Mesothelial cell of epicardium (in vitro differentiated cells): Measurements from ENCODE around the gene RTL1. TPM values are rescaled to one million over a fixed set of nuclear protein-coding genes. Genes with fewer than 3 reads are reported as not detected.

ENCODE experiments used
- DNase-seq, 2 experiments: peaks; one replicate each; pipeline ENCODE4 v3.0.0; 2021; ENCODE audit warnings: low spot score in 2 of 2; ENCODE audit not compliant: unreplicated experiment in 2 of 2
- H3K27ac Mint-ChIP-seq: 2 replicates; pipeline ENCODE4 v1.8.0; 2021; ENCODE audit warnings: mixed read lengths
- H3K27me3 Mint-ChIP-seq: 2 replicates; pipeline ENCODE4 v1.8.0; 2021; ENCODE audit warnings: low read depth, mixed read lengths
- H3K36me3 Mint-ChIP-seq: 2 replicates; pipeline ENCODE4 v1.8.0; 2021; ENCODE audit warnings: mixed read lengths
- H3K4me1 Mint-ChIP-seq: 2 replicates; pipeline ENCODE4 v1.8.0; 2021; ENCODE audit warnings: mixed read lengths
- H3K4me3 Mint-ChIP-seq: 2 replicates; pipeline ENCODE4 v1.8.0; 2021; ENCODE audit warnings: mild to moderate bottlenecking, moderate library complexity, mixed read lengths
- H3K9me3 Mint-ChIP-seq: 2 replicates; pipeline ENCODE4 v1.8.0; 2021; ENCODE audit warnings: mixed read lengths
- CTCF ChIP-seq: fragments of 200-600 bp; sonication (generic); IDR thresholded peaks from one replicate; pipeline ENCODE4 v1.5.0; 2021; ENCODE audit warnings: antibody characterized with exemption; ENCODE audit not compliant: unreplicated experiment
- total RNA-seq: library from RNA; stranded (reverse); gene quantifications from 3 replicates; pipeline ENCODE4 v1.2.1, GENCODE V29; 2021

RTL1 gene
- total RNA-seq, 1 donor from 2014 or later: 9.3 TPM

DNA sequence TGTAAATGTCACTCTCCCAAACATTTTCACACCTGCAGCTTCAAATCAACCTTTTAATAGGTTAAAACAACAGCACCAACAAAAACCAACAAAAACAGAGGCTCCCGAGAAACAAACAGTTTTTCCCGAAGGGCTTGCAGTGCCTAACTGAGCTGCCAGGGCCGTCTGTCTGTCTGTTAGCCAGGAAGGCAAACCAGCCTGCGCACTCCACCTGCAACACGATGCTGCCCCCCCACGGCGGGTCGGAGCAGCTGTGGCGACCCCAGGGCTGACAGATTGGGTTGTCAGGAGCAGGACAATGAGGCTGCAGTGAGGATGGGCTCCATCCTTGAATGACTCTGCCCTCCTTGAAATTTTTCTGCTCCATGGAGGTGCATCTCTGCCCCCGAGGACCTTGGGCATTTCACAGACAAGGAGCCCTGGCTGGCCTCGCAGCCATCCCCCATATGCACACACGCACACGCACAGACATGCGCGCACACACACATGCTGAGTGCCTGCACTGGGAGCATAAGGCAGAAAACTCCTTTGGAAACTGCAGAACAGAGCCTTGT, 2.6 kb downstream of the RTL1 start:
- Mint-ChIP-seq H3K4me1 (peaks cover 64% of the 10 kb centered on the region), H3K9me3 (no peaks in the 10 kb centered on the region), H3K27ac (no peak overlapping the region), H3K27me3 (peaks cover 64% of the 10 kb centered on the region), H3K4me3 (peak overlapping the region; percentile 40), H3K36me3 (no peaks in the 10 kb centered on the region)
- peak; percentile 11 for TF ChIP-seq CTCF
- peak in 1 of 2 experiments; percentile 64 for DNase-seq

DNA sequence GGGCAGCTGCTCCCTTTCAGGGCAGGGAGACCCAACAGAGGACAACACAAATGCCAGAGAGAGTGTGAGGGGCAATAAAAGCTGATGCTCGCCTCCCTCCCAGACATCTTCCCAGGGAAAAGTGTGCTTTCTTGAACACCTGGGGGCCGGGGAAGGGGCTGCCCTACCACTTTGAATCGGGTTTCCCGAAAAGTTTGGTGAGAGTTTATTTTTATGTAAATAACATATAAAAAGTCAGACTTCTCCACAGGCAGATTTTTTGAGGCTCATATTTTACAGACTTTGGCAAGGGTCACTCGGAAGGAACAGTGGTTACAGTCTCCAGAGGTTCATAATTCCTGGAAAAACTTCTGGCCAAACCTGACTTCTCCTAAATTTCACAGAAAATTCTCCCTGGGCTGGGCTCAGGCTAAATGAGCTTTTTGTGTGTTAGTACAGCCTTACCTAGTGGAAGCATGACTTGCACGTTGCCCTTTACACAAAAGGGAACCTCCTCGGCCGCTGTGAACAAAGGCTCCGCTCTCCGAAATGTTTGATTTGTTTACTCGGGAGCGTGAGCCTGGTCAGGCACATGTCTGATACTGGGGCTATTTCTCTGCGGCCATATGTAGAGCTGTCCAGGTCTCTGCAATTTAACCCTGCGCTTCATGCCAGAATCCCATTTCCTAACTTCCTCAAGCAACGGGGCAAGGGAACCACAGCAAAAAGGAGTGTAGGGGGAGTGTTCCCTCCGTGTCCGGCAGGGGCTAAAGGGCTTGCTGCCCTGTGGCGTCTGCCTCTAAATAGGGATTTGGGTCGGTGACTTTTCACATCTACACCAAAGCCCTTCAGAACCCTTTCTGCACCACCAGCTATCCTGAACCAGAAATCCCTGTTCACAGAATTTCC, 3.4 kb downstream of the RTL1 start:
- H3K9me3 Mint-ChIP-seq: no peaks in the 10 kb centered on the region
- H3K27ac Mint-ChIP-seq: peak overlapping the region; percentile 68
- peaks cover 57% of the 10 kb centered on the region for H3K27me3 Mint-ChIP-seq

DNA sequence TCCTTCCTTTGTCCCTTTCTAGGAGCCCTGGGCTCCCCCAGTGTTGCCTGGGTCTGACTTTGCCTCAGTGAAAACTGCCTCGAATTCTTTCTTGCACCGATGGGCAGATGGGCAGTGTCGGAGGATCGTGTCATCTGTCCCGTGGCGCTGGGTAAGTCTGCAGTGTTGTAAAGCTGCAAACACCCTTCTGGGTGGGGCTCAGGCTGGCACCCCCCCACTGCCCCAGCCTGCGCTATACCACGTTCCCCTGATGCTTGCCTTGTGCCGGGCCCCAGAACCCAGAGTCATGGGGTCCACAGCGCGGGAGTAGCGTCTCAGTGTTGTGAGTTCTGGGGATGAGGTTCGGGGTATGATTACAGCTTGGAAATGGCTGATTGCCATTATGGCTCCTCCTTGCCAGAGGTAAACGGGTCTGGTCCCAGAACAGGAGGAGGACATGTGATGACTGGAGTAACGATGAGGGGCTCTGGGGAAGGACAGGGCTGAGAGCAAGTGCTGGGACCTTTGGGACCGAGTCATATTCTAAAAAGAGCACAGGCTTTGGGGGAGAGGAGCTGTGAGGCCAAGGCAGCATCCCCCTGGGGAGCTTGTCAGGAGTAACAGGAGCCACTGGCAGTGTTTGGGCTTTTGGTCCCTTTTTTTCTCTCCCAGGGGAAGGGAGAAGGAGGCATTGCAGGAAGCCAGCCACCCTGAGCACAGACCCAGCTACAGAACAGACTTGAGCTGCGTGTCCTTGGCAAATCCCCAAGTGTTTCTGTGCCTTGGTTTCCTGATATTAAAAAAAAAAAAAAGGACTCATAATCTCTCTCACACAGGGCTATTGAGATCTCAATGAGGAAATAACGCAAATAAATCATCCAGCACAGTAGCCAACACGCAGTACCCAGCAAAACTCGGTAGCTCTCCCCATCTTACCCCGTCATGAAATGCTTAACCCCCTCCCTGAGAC, 4.3 kb downstream of the RTL1 start:
- no peaks in the 10 kb centered on the region for H3K36me3 Mint-ChIP-seq
- no peak for DNase-seq
- no peaks in the 10 kb centered on the region for H3K9me3 Mint-ChIP-seq
- H3K4me3 Mint-ChIP-seq: no peak overlapping the region
- no peak for TF ChIP-seq CTCF
- peaks cover 48% of the 10 kb centered on the region for H3K27me3 Mint-ChIP-seq
- peaks cover 51% of the 10 kb centered on the region for H3K4me1 Mint-ChIP-seq
- peak overlapping the region; percentile 68 for H3K27ac Mint-ChIP-seq

More for the DNA sequence above, 3.4 kb downstream of the RTL1 start:
- Mint-ChIP-seq H3K4me3 (peak overlapping the region; percentile 40), H3K4me1 (peaks cover 59% of the 10 kb centered on the region), H3K36me3 (no peaks in the 10 kb centered on the region)
- TF ChIP-seq CTCF: peak; percentile 22
- DNase-seq: no peak

DNA sequence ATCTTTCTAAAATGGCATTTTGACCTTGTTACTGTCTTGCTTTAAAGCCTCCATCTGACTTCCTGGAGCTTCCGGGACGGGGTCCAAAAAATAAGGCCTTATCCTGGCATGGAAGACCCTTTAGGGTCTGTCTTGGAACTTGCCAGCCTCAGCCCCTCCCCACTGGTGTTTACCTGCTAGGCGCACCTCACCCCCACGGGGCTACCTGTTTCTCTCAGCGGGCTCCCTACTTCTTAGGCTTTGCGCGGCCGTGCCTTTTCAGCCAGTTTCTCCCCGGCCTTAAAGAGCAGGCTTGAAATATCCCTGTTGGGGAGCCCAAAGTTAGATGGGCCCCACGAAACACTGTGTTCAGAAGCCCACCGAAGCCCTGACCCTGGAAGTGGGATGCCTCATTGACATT, 5.1 kb downstream of the RTL1 start:
- Mint-ChIP-seq H3K9me3 (no peaks in the 10 kb centered on the region), H3K27ac (no peak overlapping the region), H3K27me3 (peaks cover 42% of the 10 kb centered on the region), H3K4me3 (no peak overlapping the region), H3K4me1 (peaks cover 45% of the 10 kb centered on the region), H3K36me3 (no peaks in the 10 kb centered on the region)
- DNase-seq: no peak
- no peak for TF ChIP-seq CTCF

DNA sequence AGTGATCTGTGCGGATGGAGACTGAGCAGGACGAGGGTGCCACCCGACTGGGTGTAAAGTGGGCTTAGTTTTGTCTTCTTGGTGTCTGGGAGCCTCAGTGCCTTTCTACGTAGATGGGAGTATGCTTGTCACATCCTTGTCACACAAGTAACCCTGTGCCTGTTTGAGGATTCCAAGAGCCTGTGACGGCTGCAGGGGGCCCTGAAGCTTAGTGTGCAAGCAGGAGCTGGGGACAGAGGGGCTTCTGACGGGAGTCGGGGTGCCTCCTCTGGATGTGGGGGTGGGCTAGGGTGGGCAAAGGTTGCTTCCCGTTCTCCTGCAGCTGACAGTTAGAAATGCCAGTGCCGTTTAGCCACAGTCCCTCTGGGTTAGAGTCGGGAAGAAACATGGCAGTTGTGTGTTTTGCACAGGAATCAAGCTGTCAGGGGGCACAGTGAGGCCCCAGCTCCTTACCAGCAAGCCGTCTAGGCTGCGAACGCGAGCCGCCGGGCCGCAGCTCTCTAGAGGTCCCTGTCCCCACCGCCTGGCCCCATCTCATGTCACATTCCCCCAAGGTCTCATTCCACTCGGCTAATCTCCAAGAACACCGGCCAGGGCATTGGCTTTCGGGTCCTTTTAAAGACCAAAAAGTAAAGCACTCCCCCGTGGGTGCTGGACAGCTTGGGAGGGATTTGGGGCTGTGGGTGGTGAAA, 7.0 kb downstream of the RTL1 start:
- Mint-ChIP-seq H3K27ac (no peak overlapping the region), H3K27me3 (peaks cover 25% of the 10 kb centered on the region), H3K4me3 (no peak overlapping the region), H3K9me3 (no peaks in the 10 kb centered on the region), H3K36me3 (no peaks in the 10 kb centered on the region), H3K4me1 (peaks cover 33% of the 10 kb centered on the region)
- no peak for DNase-seq
- TF ChIP-seq CTCF: no peak
